PC-9 (cell line): ENCODE results near the gene AAK1. TPM values are rescaled to one million over a fixed set of nuclear protein-coding genes. Genes with fewer than 3 reads are reported as not detected.

ENCODE experiments used
- BruUV-seq: library from RNA; stranded (reverse); fragments of 400-500 nt; replicated peaks from 2 replicates; lab custom pipeline; 2021; lab: Mats Ljungman, UMichigan
- CTCF ChIA-PET: fragments of 300-600 bp; sonication (Branson Sonifier 250); formaldehyde crosslinking; loops from one replicate; lab custom pipeline; 2022; ENCODE audit warnings: antibody characterized with exemption; lab: Charles Lee
- POLR2A ChIA-PET: fragments of 300-600 bp; sonication (Branson Sonifier 250); formaldehyde crosslinking; loops from one replicate; lab custom pipeline; 2022; ENCODE audit warnings: antibody characterized with exemption; ENCODE audit not compliant: unreplicated experiment; lab: Charles Lee
- DNase-seq, 2 experiments: peaks; one replicate each; pipeline versions ENCODE4 v3.0.0 to v3.0.0-alpha.2; 2015 to 2022; ENCODE audit warnings: mixed read lengths in 1 of 2
- H2AFZ ChIP-seq: fragments of 200-600 bp; sonication (generic); 2 replicates; pipeline ENCODE4 v1.8.1; 2017; ENCODE audit warnings: antibody characterized with exemption
- H3F3A ChIP-seq: fragments of 200-600 bp; sonication (generic); 2 replicates; pipeline ENCODE4 v1.8.1; 2017; ENCODE audit warnings: antibody characterized with exemption, mild to moderate bottlenecking, low read depth; ENCODE audit not compliant: insufficient read depth
- H3K27ac ChIP-seq: fragments of 200-600 bp; sonication (generic); 2 replicates; pipeline ENCODE4 v1.6.1; 2016; ENCODE audit warnings: mixed run types
- H3K27me3 ChIP-seq: fragments of 200-600 bp; sonication (generic); 2 replicates; pipeline ENCODE4 v1.6.1; 2016; ENCODE audit warnings: low read depth, mixed run types; ENCODE audit not compliant: insufficient read depth
- H3K36me3 ChIP-seq: fragments of 200-600 bp; sonication (generic); 2 replicates; pipeline ENCODE4 v1.6.1; 2016; ENCODE audit warnings: low read depth, mixed run types
- H3K4me1 ChIP-seq: fragments of 200-600 bp; sonication (generic); replicated peaks from 2 replicates; pipeline ENCODE4 v1.6.1; 2016; ENCODE audit warnings: mixed run types; ENCODE audit not compliant: insufficient read depth
- H3K4me2 ChIP-seq: fragments of 200-600 bp; sonication (generic); 2 replicates; pipeline ENCODE4 v1.6.1; 2017; ENCODE audit warnings: mixed run types
- H3K4me3 ChIP-seq: fragments of 200-600 bp; sonication (generic); 2 replicates; pipeline ENCODE4 v1.6.1; 2016; ENCODE audit warnings: mixed run types
- H3K79me2 ChIP-seq: fragments of 200-600 bp; sonication (generic); 2 replicates; pipeline ENCODE4 v1.6.1; 2017; ENCODE audit warnings: low read depth, mixed run types
- H3K9me2 ChIP-seq: fragments of 200-600 bp; sonication (generic); 2 replicates; pipeline ENCODE4 v1.8.1; 2017; ENCODE audit warnings: mild to moderate bottlenecking; ENCODE audit not compliant: insufficient read depth
- H3K9me3 ChIP-seq: fragments of 200-600 bp; sonication (generic); 2 replicates; pipeline ENCODE4 v1.8.1; 2016; ENCODE audit warnings: low read depth; ENCODE audit not compliant: insufficient read depth
- H4K20me1 ChIP-seq: fragments of 200-600 bp; sonication (generic); 2 replicates; pipeline ENCODE4 v1.8.1; 2017; ENCODE audit not compliant: insufficient read depth
- CTCF ChIP-seq: fragments of 200-600 bp; sonication (generic); conservative IDR thresholded peaks from 2 replicates; pipeline ENCODE4 v1.6.1; 2017; ENCODE audit warnings: mixed run types, antibody characterized with exemption, mild to moderate bottlenecking, moderate library complexity
- EZH2 ChIP-seq: fragments of 200-600 bp; sonication (generic); IDR thresholded peaks from 2 replicates; pipeline ENCODE4 v1.8.0; 2017; ENCODE audit warnings: antibody characterized with exemption, low read depth
- intact Hi-C: fragments of 100-400 bp; cut with micrococcal nuclease; formaldehyde crosslinking; loops from one replicate; pipeline ENCODE4 v1.10.0; 2022; ENCODE audit not compliant: unreplicated experiment
- total RNA-seq: library from RNA; stranded (reverse); gene quantifications from 2 replicates; pipeline ENCODE4 v1.2.3, GENCODE V29; 2021

Gene AAK1
- total RNA-seq, 1 experiment from 2014 or later = 66.6 TPM

GRCh38 chr2:69641887-69642708 is 1.4 kb downstream of the AAK1 start:
- H3K27me3 ChIP-seq = no peaks in the 10 kb centered on the region
- DNase-seq = no peak
- CTCF ChIA-PET = interaction anchor here (0.5 kb wide), 1 partner anchor 14 kb away, joined by 4 read pairs; no protein-coding TSS in a partner anchor
- H3K36me3 ChIP-seq = peaks cover 4% of the 10 kb centered on the region; the same call in 1 of the 2 replicates
- H3F3A ChIP-seq = peaks cover 16% of the 10 kb centered on the region; the same call in 1 of the 2 replicates
- peak overlapping the region; percentile 86 for H3K4me3 ChIP-seq
- H3K79me2 ChIP-seq = peaks cover 78% of the 10 kb centered on the region
- POLR2A ChIA-PET = no interaction called here
- TF ChIP-seq CTCF (no peak), EZH2 (no peak)
- H3K9me2 ChIP-seq = no peaks in the 10 kb centered on the region
- intact Hi-C loops = loop anchor here (1.0 to 5.0 kb wide), 4 partner anchors 25 to 255 kb away; partner anchors contain the start of gene GFPT1
- H4K20me1 ChIP-seq = peaks cover 19% of the 10 kb centered on the region
- H3K4me1 ChIP-seq = peaks cover 56% of the 10 kb centered on the region
- peak overlapping the region; percentile 90 for H3K27ac ChIP-seq
- H3K9me3 ChIP-seq = no peaks in the 10 kb centered on the region
- TSS peak; percentile 51 for BruUV-seq
- peak overlapping the region; percentile 91 for H2AFZ ChIP-seq
- H3K4me2 ChIP-seq = peak overlapping the region; percentile 95

DNA sequence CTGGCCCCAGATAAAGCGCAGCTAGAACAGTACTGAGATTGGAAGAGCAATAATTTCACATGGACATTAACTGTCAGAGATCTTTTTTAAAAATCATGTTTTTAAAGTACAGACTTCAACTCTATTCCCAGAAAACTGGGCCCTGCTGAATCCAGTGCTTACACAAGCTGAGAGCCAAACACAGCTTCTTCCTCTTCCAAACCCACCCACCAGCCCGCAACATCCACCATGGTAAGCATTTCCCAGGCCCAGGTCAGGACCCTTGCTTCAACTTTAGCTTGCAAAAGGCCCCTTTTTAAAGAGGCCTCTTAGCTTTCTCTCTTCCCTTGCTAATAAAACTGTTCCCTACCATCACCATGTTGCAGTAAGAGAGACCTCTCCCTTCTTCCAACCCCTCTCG is 2.1 kb downstream of the AAK1 start:
- Histone ChIP-seq H3K27me3 (no peaks in the 10 kb centered on the region), H3K4me1 (peaks cover 56% of the 10 kb centered on the region), H3K9me2 (no peaks in the 10 kb centered on the region), H3K27ac (peak overlapping the region; percentile 90; the same call in 1 of the 2 replicates), H4K20me1 (peaks cover 22% of the 10 kb centered on the region), H3K4me2 (peak overlapping the region; percentile 95), H3F3A (peaks cover 16% of the 10 kb centered on the region; the same call in 1 of the 2 replicates), H3K4me3 (peak overlapping the region; percentile 86), H3K79me2 (peaks cover 84% of the 10 kb centered on the region), H3K36me3 (peaks cover 4% of the 10 kb centered on the region; the same call in 1 of the 2 replicates), H3K9me3 (no peaks in the 10 kb centered on the region), H2AFZ (no peak overlapping the region)
- intact Hi-C loops = loop anchor here (5.0 kb wide), 2 partner anchors 56 to 254 kb away; partner anchors contain the start of gene GFPT1
- ChIA-PET CTCF (no interaction called here), POLR2A (no interaction called here)
- BruUV-seq = no TSS peak
- DNase-seq = no peak
- TF ChIP-seq EZH2 (no peak), CTCF (no peak)

GRCh38 chr2:69639266-69639665 is 4.3 kb downstream of the AAK1 start:
- intact Hi-C loops = no loop called here
- POLR2A ChIA-PET = interaction anchor here (0.6 kb wide), 1 partner anchor 8 kb away, joined by 3 read pairs; no protein-coding TSS in a partner anchor
- peak overlapping the region; percentile 95 for H3K4me2 ChIP-seq

More at GRCh38 chr2:69639266-69639665, 4.3 kb downstream of the AAK1 start:
- H3K79me2 ChIP-seq = peaks cover 87% of the 10 kb centered on the region
- BruUV-seq = no TSS peak
- H2AFZ ChIP-seq = no peak overlapping the region
- no peaks in the 10 kb centered on the region for H3K27me3 ChIP-seq
- CTCF ChIA-PET = no interaction called here
- no peaks in the 10 kb centered on the region for H3K9me3 ChIP-seq
- H4K20me1 ChIP-seq = peaks cover 22% of the 10 kb centered on the region
- H3K27ac ChIP-seq = no peak overlapping the region
- peak overlapping the region; percentile 17; the same call in 1 of the 2 replicates for H3K4me3 ChIP-seq
- H3K36me3 ChIP-seq = peaks cover 15% of the 10 kb centered on the region
- H3F3A ChIP-seq = peaks cover 8% of the 10 kb centered on the region; the same call in 1 of the 2 replicates
- DNase-seq = no peak
- TF ChIP-seq EZH2 (no peak), CTCF (no peak)
- no peaks in the 10 kb centered on the region for H3K9me2 ChIP-seq
- H3K4me1 ChIP-seq = peaks cover 38% of the 10 kb centered on the region
